ENCODE data around the gene TRIM71. TPM values are rescaled to one million over a fixed set of nuclear protein-coding genes. Genes with fewer than 3 reads are reported as not detected.

Gene TRIM71
- total RNA-seq, 4 donors from 2014 or later = 0.13 to 0.84 (median 0.36) TPM; not detected in 1

DNA sequence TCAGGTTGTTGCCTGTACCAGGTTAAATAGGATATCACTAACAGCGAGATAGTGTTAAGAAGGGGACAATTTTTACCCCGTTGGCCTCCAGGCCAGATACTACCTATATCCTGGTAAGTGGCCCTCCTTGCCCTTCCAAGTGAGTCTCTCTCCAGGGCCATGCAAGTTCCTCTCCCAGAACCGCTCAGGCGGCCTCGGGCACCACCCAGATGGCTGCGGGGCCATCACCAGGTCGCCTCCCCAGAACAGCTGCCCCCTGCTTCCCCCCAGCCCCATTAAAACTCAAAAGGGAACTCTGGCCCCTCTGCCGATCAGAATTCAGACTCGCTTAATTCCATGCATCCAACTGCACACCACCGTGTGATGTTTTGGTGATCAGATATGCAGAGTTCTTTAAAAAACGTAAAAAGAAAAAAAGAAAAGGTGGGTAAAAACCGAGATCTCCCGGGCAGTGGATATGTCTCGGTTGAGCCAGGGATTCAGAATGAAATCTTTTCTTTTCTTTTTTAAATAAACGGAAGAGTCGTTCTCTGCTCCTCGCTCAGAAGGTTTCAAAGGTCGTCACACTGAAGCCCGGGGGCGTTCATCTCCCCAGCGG, 1.9 kb upstream of the TRIM71 start:
- ATAC-seq (ENCODE audit: low FRiP score) = no peak
- TF ChIP-seq, protein P1, sequence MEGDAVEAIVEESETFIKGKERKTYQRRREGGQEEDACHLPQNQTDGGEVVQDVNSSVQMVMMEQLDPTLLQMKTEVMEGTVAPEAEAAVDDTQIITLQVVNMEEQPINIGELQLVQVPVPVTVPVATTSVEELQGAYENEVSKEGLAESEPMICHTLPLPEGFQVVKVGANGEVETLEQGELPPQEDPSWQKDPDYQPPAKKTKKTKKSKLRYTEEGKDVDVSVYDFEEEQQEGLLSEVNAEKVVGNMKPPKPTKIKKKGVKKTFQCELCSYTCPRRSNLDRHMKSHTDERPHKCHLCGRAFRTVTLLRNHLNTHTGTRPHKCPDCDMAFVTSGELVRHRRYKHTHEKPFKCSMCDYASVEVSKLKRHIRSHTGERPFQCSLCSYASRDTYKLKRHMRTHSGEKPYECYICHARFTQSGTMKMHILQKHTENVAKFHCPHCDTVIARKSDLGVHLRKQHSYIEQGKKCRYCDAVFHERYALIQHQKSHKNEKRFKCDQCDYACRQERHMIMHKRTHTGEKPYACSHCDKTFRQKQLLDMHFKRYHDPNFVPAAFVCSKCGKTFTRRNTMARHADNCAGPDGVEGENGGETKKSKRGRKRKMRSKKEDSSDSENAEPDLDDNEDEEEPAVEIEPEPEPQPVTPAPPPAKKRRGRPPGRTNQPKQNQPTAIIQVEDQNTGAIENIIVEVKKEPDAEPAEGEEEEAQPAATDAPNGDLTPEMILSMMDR (IDR thresholded peaks at IDR 0.05) = no peak
- no peak for DNase-seq (ENCODE audit: low spot score)

- TF ChIP-seq, protein P1 (IDR thresholded peaks at IDR 0.05) = no peak
Observed at GRCh38 chr3:32816439-32817256, 1.1 kb upstream of the TRIM71 start.

DNA sequence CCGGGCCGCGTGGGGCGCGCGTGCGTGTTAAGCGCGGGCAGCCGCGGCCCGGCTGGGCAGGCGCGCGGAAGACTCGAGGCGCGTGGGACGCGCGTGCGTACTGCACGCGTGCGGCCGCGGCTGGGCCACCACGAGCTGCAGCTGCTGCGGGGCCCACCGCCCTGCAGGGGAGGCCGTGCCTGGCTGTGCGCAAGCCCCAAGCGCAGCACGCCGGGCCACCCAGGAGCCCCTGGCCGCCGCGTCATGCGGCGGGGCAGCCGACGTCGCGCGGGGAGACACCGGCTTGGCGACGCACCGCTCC, 590 bp upstream of the TRIM71 start:
- DNase-seq (ENCODE audit: low spot score) = no peak
- TF ChIP-seq, protein P1 (IDR thresholded peaks at IDR 0.05) = no peak
- ATAC-seq (ENCODE audit: low FRiP score) = no peak

More at GRCh38 chr3:32816439-32817256, 1.1 kb upstream of the TRIM71 start:
- no peak for DNase-seq (ENCODE audit: low spot score)
- no peak for ATAC-seq (ENCODE audit: low FRiP score)

GRCh38 chr3:32818229-32818969, 602 bp downstream of the TRIM71 start:
- DNase-seq (ENCODE audit: low spot score) = no peak
- TF ChIP-seq, protein P1 (IDR thresholded peaks at IDR 0.05) = no peak
- no peak for ATAC-seq (ENCODE audit: low FRiP score)

DNA sequence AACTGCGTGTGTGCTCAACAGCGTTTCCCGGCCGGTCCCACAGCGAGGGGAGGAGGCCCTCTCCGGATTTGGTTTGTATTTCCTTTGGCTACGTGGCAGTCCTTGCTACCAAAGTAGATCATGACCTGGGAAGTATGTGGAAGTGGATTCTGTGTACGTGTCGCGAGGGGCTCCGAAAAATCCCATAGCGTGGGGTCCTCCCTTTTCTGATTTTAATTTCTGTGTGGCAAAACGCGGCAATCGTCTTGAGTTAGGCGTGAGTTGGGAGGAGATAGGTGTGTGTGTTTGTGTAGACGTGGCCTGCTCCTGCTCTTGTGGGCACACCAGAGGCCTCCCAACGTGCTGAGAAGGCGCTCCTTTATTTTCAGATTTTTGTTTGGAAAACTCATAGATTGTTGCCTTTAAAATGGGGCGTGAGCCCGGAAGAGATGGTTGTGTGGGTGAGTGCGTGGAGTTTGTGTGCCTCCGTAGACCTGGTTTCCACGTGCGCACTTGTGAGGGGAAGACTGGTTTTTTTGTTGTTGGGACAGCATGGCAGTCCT, 1.2 kb downstream of the TRIM71 start:
- ATAC-seq (ENCODE audit: low FRiP score) (no peak), DNase-seq (ENCODE audit: low spot score) (no peak)

GRCh38 chr3:32819551-32820348, 2.0 kb downstream of the TRIM71 start:
- TF ChIP-seq, protein P1 (IDR thresholded peaks at IDR 0.05) = no peak
- ATAC-seq (ENCODE audit: low FRiP score) (no peak), DNase-seq (ENCODE audit: low spot score) (no peak)

More for the DNA sequence above, 1.2 kb downstream of the TRIM71 start:
- TF ChIP-seq, protein P1 (IDR thresholded peaks at IDR 0.05) = no peak
